Sigmoid colon (tissue), 7 donors: ENCODE measurements around the gene PPP1R13L. TPM values are rescaled to one million over a fixed set of nuclear protein-coding genes. Genes with fewer than 3 reads are reported as not detected.

Source experiments
- DNase-seq: peaks from one replicate; pipeline ENCODE4 v3.0.0-alpha.2; 2019
- H3K27ac ChIP-seq, 4 donors: fragments of 200-600 bp; sonication (generic); one replicate each; pipeline ENCODE4 v1.5.1; 2016 to 2019; ENCODE audit warnings: mild to moderate bottlenecking in 1 of 4
- H3K27me3 ChIP-seq, 3 donors: fragments of 200-600 bp; sonication (generic); one replicate each; pipeline ENCODE4 v1.5.1; 2019; ENCODE audit warnings: mild to moderate bottlenecking in 1 of 3
- H3K36me3 ChIP-seq, 4 donors: fragments of 200-600 bp; sonication (generic); one replicate each; pipeline ENCODE4 v1.5.1; 2016 to 2019
- H3K4me1 ChIP-seq, 4 donors: fragments of 200-600 bp; sonication (generic); one replicate each; pipeline ENCODE4 v1.5.1; 2017 to 2019
- H3K4me3 ChIP-seq, 4 donors: fragments of 200-600 bp; sonication (generic); one replicate each; pipeline ENCODE4 v1.5.1; 2017 to 2019; ENCODE audit warnings: mild to moderate bottlenecking in 2 of 4, moderate library complexity in 1 of 4
- H3K9me3 ChIP-seq, 4 donors: fragments of 200-600 bp in 3 of 4; sonication (generic) in 3 of 4; one replicate each; pipeline versions ENCODE4 v1.5.1 to v1.6.1; 2013 to 2019
- CTCF ChIP-seq, 4 experiments: fragments of 450-650 bp in 3 of 4; fragments of 200-600 bp in 1 of 4; IDR thresholded peaks; one replicate each; pipeline ENCODE4 v1.5.1; 2016 to 2019; ENCODE audit warnings: antibody characterized with exemption in 4 of 4, mild to moderate bottlenecking in 3 of 4, moderate library complexity in 2 of 4
- EP300 ChIP-seq, 4 donors: sonication (generic); formaldehyde crosslinking; IDR thresholded peaks; one replicate each; pipeline ENCODE4 v1.6.1; 2017; ENCODE audit warnings: antibody characterized with exemption in 4 of 4
- POLR2A ChIP-seq, 2 donors: fragments of 450-650 bp; IDR thresholded peaks; one replicate each; pipeline ENCODE4 v1.6.1; 2016; ENCODE audit warnings: antibody characterized with exemption in 2 of 2, mild to moderate bottlenecking in 2 of 2, moderate library complexity in 2 of 2
- POLR2AphosphoS5 ChIP-seq, 4 donors: sonication (generic); formaldehyde crosslinking; IDR thresholded peaks; one replicate each; pipeline ENCODE4 v1.6.1; 2017; ENCODE audit warnings: antibody characterized with exemption in 4 of 4
- WGBS, 2 donors: extraction: QIAGEN DNeasy Blood & Tissue Kit; methylation state at CpG; one replicate each; pipeline ENCODE4 v1.1.7; 2013; 5-methylcytosine and 5-hydroxymethylcytosine counted together
- intact Hi-C: fragments of 100-400 bp; cut with DNase I; formaldehyde crosslinking; loops from one replicate; pipeline ENCODE4 v1.15.1; 2023
- polyA plus RNA-seq, 3 donors: library from polyadenylated mRNA; stranded (reverse); fragments of 200-250 nt; gene quantifications; one replicate each; pipeline ENCODE4 v1.2.3, GENCODE V29; 2013
- total RNA-seq, 4 donors: library from RNA; depleted of rRNA; stranded (reverse); fragments of >200 nt; gene quantifications; one replicate each; pipeline ENCODE4 v1.1.0, GENCODE V29; 2016
- donor health status: healthy with polysubstance abuse.
- donor health status: Bipolar disorder and iron deficiency.
- donor health status: healthy.

Gene PPP1R13L
- total and polyA plus RNA-seq, 7 donors, result 5.8 to 34.0 (median 9.4) TPM

GRCh38 chr19:45448887-45449299 is 44.0 kb upstream of the PPP1R13L start:
- WGBS, 2 donors, result 20 to 67% methylated on average over 7 of the region's 7 CpGs
- Histone ChIP-seq H3K27me3 (no peaks in the 10 kb centered on the region), H3K36me3 (no peaks in the 10 kb centered on the region), H3K4me3 (no peak overlapping the region), H3K9me3 (no peaks in the 10 kb centered on the region), H3K27ac (peak overlapping the region in 2 of 4 donors; percentile 84 to 87), H3K4me1 (peaks cover 0 to 41% (median 37%) of the 10 kb centered on the region in 4 donors)
- intact Hi-C loops, result no loop called here
- TF ChIP-seq EP300 (IDR thresholded peaks at IDR 0.05) (no peak), CTCF (IDR thresholded peaks at IDR 0.05) (no peak), POLR2AphosphoS5 (IDR thresholded peaks at IDR 0.05) (no peak), POLR2A (IDR thresholded peaks at IDR 0.05) (no peak)
- no peak for DNase-seq

- Histone ChIP-seq H3K27ac (peak overlapping the region in 2 of 4 donors; percentile 84 to 87), H3K36me3 (no peaks in the 10 kb centered on the region), H3K4me1 (peaks cover 0 to 42% (median 40%) of the 10 kb centered on the region in 4 donors), H3K4me3 (no peak overlapping the region), H3K9me3 (no peaks in the 10 kb centered on the region), H3K27me3 (no peaks in the 10 kb centered on the region)
- DNase-seq, result no peak
- 89 to 93% methylated on average over 3 of the region's 3 CpGs for WGBS, 2 donors
- intact Hi-C loops, result no loop called here
- TF ChIP-seq POLR2AphosphoS5 (IDR thresholded peaks at IDR 0.05) (no peak), CTCF (IDR thresholded peaks at IDR 0.05) (no peak), POLR2A (IDR thresholded peaks at IDR 0.05) (no peak), EP300 (IDR thresholded peaks at IDR 0.05) (no peak)
Observed at GRCh38 chr19:45448425-45448756, 43.5 kb upstream of the PPP1R13L start.

- H3K9me3 ChIP-seq, result no peaks in the 10 kb centered on the region
- no peaks in the 10 kb centered on the region for H3K27me3 ChIP-seq
- TF ChIP-seq CTCF (IDR thresholded peaks at IDR 0.05) (no peak), EP300 (IDR thresholded peaks at IDR 0.05) (no peak), POLR2A (IDR thresholded peaks at IDR 0.05) (no peak), POLR2AphosphoS5 (IDR thresholded peaks at IDR 0.05) (no peak)
- H3K4me1 ChIP-seq, result peaks cover 0 to 50% (median 48%) of the 10 kb centered on the region in 4 donors
- intact Hi-C loops, result no loop called here
- WGBS, 2 donors, result 62 to 82% methylated on average over 7 of the region's 7 CpGs
- no peak overlapping the region for H3K27ac ChIP-seq
- no peak overlapping the region for H3K4me3 ChIP-seq
- DNase-seq, result no peak
- no peaks in the 10 kb centered on the region for H3K36me3 ChIP-seq
Observed at GRCh38 chr19:45446944-45447343, 42.1 kb upstream of the PPP1R13L start.

GRCh38 chr19:45446295-45446694 is 41.4 kb upstream of the PPP1R13L start:
- peaks cover 0 to 45% (median 45%) of the 10 kb centered on the region in 4 donors for H3K4me1 ChIP-seq
- intact Hi-C loops, result no loop called here
- H3K9me3 ChIP-seq, result no peaks in the 10 kb centered on the region
- TF ChIP-seq POLR2A (IDR thresholded peaks at IDR 0.05) (no peak), POLR2AphosphoS5 (IDR thresholded peaks at IDR 0.05) (no peak), EP300 (IDR thresholded peaks at IDR 0.05) (no peak), CTCF (IDR thresholded peaks at IDR 0.05) (no peak)
- H3K27me3 ChIP-seq, result no peaks in the 10 kb centered on the region
- no peak for DNase-seq
- 82 to 85% methylated on average over 6 of the region's 6 CpGs for WGBS, 2 donors
- no peaks in the 10 kb centered on the region for H3K36me3 ChIP-seq
- no peak overlapping the region for H3K4me3 ChIP-seq
- H3K27ac ChIP-seq, result no peak overlapping the region

- intact Hi-C loops, result no loop called here
- Histone ChIP-seq H3K4me1 (peaks cover 0 to 49% (median 43%) of the 10 kb centered on the region in 4 donors), H3K4me3 (no peak overlapping the region), H3K36me3 (no peaks in the 10 kb centered on the region), H3K9me3 (no peaks in the 10 kb centered on the region), H3K27me3 (no peaks in the 10 kb centered on the region), H3K27ac (peak overlapping the region; percentile 91 to 95 (median 94))
- WGBS, 2 donors, result 78 to 87% methylated on average over 4 of the region's 4 CpGs
- no peak for DNase-seq
- TF ChIP-seq CTCF (IDR thresholded peaks at IDR 0.05) (no peak), POLR2AphosphoS5 (IDR thresholded peaks at IDR 0.05) (no peak), POLR2A (IDR thresholded peaks at IDR 0.05) (no peak)
Observed at GRCh38 chr19:45445139-45445538, 40.3 kb upstream of the PPP1R13L start.
